Type B pancreatic cell (in vitro differentiated cells): ENCODE measurements around the gene ADAM22. TPM values are rescaled to one million over a fixed set of nuclear protein-coding genes. Genes with fewer than 3 reads are reported as not detected.

Experiments used
- DNase-seq: peaks from one replicate; pipeline ENCODE4 v3.0.0; 2021; ENCODE audit warnings: mixed read lengths; ENCODE audit not compliant: unreplicated experiment; ENCODE audit errors: extremely low spot score
- H3K27ac Mint-ChIP-seq: 2 replicates; pipeline ENCODE4 v1.8.0; 2021; ENCODE audit warnings: mild to moderate bottlenecking, mixed read lengths
- H3K27me3 Mint-ChIP-seq: 2 replicates; pipeline ENCODE4 v1.8.0; 2021; ENCODE audit warnings: mixed read lengths
- H3K36me3 Mint-ChIP-seq: 2 replicates; pipeline ENCODE4 v1.8.0; 2021; ENCODE audit warnings: mixed read lengths
- H3K4me1 Mint-ChIP-seq: one replicate; pipeline ENCODE4 v1.8.0; 2021; ENCODE audit warnings: mixed read lengths; ENCODE audit not compliant: unreplicated experiment
- H3K4me3 Mint-ChIP-seq: 2 replicates; pipeline ENCODE4 v1.8.0; 2021; ENCODE audit warnings: mild to moderate bottlenecking, mixed read lengths
- H3K9me3 Mint-ChIP-seq: 2 replicates; pipeline ENCODE4 v1.8.0; 2021; ENCODE audit warnings: mixed read lengths
- CTCF ChIP-seq: fragments of 200-600 bp; sonication (generic); conservative IDR thresholded peaks from 2 replicates; pipeline ENCODE4 v1.5.0; 2021; ENCODE audit warnings: antibody characterized with exemption, mild to moderate bottlenecking
- total RNA-seq: library from RNA; stranded (reverse); gene quantifications from 2 replicates; pipeline ENCODE4 v1.2.1, GENCODE V29; 2021; ENCODE audit warnings: low replicate concordance

Gene ADAM22
- total RNA-seq, 1 donor from 2014 or later: 8.1 TPM

- Mint-ChIP-seq H3K4me3 (no peak overlapping the region), H3K9me3 (no peaks in the 10 kb centered on the region), H3K4me1 (peaks cover 14% of the 10 kb centered on the region), H3K27ac (no peak overlapping the region), H3K27me3 (no peaks in the 10 kb centered on the region), H3K36me3 (peaks cover 28% of the 10 kb centered on the region)
- no peak for TF ChIP-seq CTCF
- DNase-seq: no peak
Observed at GRCh38 chr7:88214456-88214855, 280.4 kb downstream of the ADAM22 start.

- Mint-ChIP-seq H3K4me1 (peaks cover 14% of the 10 kb centered on the region), H3K36me3 (peaks cover 23% of the 10 kb centered on the region), H3K27ac (no peak overlapping the region), H3K27me3 (no peaks in the 10 kb centered on the region), H3K4me3 (no peak overlapping the region), H3K9me3 (no peaks in the 10 kb centered on the region)
- no peak for DNase-seq
- TF ChIP-seq CTCF: no peak
Observed at GRCh38 chr7:88215295-88215694, 281.2 kb downstream of the ADAM22 start.

GRCh38 chr7:88216276-88216675, 282.2 kb downstream of the ADAM22 start:
- H3K4me3 Mint-ChIP-seq: no peak overlapping the region
- no peak for DNase-seq

GRCh38 chr7:88217675-88218428, 283.8 kb downstream of the ADAM22 start:
- Mint-ChIP-seq H3K4me1 (peaks cover 18% of the 10 kb centered on the region), H3K9me3 (no peaks in the 10 kb centered on the region), H3K4me3 (peak overlapping the region; percentile 93), H3K27ac (no peak overlapping the region), H3K36me3 (peaks cover 22% of the 10 kb centered on the region), H3K27me3 (no peaks in the 10 kb centered on the region)
- no peak for DNase-seq
- no peak for TF ChIP-seq CTCF

More at GRCh38 chr7:88216276-88216675, 282.2 kb downstream of the ADAM22 start:
- H3K27me3 Mint-ChIP-seq: no peaks in the 10 kb centered on the region
- no peak overlapping the region for H3K27ac Mint-ChIP-seq
- no peaks in the 10 kb centered on the region for H3K9me3 Mint-ChIP-seq
- no peak for TF ChIP-seq CTCF
- H3K4me1 Mint-ChIP-seq: peaks cover 17% of the 10 kb centered on the region
- H3K36me3 Mint-ChIP-seq: peaks cover 23% of the 10 kb centered on the region

DNA sequence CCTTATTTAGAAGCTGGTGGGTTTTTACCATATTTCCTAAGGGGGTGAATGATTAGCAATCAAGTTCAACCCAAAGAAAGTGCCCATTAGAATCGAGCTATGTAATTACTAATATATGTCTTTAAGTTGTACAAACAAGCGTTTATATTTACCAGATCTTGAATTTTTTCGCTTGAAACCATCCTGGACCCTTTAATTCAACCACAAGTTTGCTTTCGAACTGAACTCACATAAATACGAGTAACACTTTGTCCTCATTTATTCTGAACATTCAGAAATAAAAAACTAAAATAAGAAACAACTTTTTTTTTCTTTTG, 284.3 kb downstream of the ADAM22 start:
- H3K27me3 Mint-ChIP-seq: no peaks in the 10 kb centered on the region
- H3K36me3 Mint-ChIP-seq: peaks cover 17% of the 10 kb centered on the region
- DNase-seq: no peak
- H3K27ac Mint-ChIP-seq: no peak overlapping the region
- TF ChIP-seq CTCF: no peak
- H3K9me3 Mint-ChIP-seq: no peaks in the 10 kb centered on the region
- H3K4me3 Mint-ChIP-seq: peak overlapping the region; percentile 93
- H3K4me1 Mint-ChIP-seq: peaks cover 18% of the 10 kb centered on the region
